ENCODE results near the gene FYB1. TPM values are rescaled to one million over a fixed set of nuclear protein-coding genes. Genes with fewer than 3 reads are reported as not detected.

Gene FYB1
- total RNA-seq, 1 experiment from 2014 or later, result 1.1 TPM

DNA sequence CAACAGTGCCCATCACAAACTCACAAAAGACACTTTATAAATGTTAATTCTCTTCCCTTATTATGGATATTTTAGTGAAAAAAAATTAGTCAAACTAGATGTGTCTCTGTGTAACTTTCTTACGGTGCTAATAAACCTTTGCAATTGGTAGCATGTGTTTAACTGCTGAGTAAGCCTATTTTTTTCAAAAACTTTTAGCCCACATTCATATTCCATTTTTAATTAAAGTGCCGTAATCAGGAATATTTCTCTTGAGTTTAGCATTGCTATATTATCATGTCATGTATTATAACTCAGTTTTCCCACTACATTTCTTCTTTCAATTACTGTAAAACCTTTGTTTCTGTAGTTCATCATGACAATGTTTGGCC, 51.4 kb downstream of the FYB1 start:
- Histone ChIP-seq H3K9me3 (ENCODE audit: low read length) (no peaks in the 10 kb centered on the region), H3K79me2 (ENCODE audit: low read length) (no peaks in the 10 kb centered on the region), H3K9me2 (replicated peaks; ENCODE audit: low read length) (no peaks in the 10 kb centered on the region), H3F3A (ENCODE audit: low read length, unreplicated experiment) (no peaks in the 10 kb centered on the region), H3K4me3 (ENCODE audit: low read length) (no peak overlapping the region), H4K20me1 (ENCODE audit: low read length) (no peaks in the 10 kb centered on the region), H3K27ac (ENCODE audit: low read length) (no peak overlapping the region), H2AFZ (ENCODE audit: low read length) (no peak overlapping the region), H3K9ac (ENCODE audit: low read length) (no peak overlapping the region), H3K27me3 (ENCODE audit: low read length) (no peaks in the 10 kb centered on the region), H3K4me2 (ENCODE audit: low read length) (no peak overlapping the region), H3K4me1 (ENCODE audit: insufficient read depth, low read length) (peaks cover 14% of the 10 kb centered on the region; the same call in 1 of the 2 replicates), H3K36me3 (ENCODE audit: low read depth, low read length) (no peaks in the 10 kb centered on the region)
- no TSS peak for BruUV-seq (replicated peaks)
- TF ChIP-seq EZH2phosphoT487 (IDR thresholded peaks at IDR 0.05; ENCODE audit: borderline replicate concordance, low read length), result no peak
- TF ChIP-seq, protein P1, sequence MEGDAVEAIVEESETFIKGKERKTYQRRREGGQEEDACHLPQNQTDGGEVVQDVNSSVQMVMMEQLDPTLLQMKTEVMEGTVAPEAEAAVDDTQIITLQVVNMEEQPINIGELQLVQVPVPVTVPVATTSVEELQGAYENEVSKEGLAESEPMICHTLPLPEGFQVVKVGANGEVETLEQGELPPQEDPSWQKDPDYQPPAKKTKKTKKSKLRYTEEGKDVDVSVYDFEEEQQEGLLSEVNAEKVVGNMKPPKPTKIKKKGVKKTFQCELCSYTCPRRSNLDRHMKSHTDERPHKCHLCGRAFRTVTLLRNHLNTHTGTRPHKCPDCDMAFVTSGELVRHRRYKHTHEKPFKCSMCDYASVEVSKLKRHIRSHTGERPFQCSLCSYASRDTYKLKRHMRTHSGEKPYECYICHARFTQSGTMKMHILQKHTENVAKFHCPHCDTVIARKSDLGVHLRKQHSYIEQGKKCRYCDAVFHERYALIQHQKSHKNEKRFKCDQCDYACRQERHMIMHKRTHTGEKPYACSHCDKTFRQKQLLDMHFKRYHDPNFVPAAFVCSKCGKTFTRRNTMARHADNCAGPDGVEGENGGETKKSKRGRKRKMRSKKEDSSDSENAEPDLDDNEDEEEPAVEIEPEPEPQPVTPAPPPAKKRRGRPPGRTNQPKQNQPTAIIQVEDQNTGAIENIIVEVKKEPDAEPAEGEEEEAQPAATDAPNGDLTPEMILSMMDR (conservative IDR thresholded peaks at IDR 0.05; ENCODE audit: low read depth, low read length), result no peak
- no peak for TF ChIP-seq EZH2 (IDR thresholded peaks at IDR 0.05; ENCODE audit: low read length, unreplicated experiment)
- intact Hi-C loops (cut with micrococcal nuclease), result no loop called here
- DNase-seq (no peak), ATAC-seq (no peak)
- ChIA-PET POLR2A (ENCODE audit: unreplicated experiment) (no interaction called here), CTCF (no interaction called here)

DNA sequence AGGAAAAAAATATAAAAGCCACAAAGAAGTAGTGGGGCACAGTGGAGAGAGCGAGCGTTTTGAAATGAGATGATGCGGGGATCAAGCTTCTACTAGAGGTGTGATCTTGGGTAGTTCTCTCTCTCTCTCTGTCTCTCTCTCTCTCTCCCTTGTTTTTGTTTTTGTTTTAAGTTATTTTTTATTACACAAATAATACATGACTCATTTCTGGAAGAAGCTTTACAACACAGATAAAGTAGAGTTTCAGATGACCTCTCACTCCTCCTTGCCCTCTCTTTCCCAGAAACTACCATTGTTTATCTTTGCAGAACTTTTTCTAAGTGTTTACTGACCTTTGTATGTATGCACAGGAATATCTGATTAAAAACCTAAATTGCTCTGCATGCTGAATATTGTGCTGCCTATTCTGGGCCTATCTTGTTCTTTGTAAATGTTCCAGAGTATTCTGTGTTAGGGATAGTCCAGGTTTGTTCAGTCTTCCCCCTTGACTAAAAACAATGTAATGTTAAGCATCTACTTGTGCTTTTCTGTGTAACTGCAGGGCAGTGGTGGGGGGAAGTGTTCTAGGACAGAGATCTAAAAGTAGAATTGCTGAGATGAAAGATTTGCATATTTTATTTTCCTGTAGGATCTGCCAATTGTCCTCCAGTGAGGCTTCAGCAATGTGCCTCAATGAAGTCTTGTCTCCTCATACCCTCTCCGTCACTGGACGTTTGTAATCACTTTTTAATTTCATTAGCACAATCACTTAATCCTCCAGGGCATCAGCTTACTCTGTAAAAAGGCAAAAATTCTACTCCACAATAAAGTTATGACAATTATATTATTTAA, 52.0 kb downstream of the FYB1 start:
- H3K79me2 ChIP-seq (ENCODE audit: low read length), result no peaks in the 10 kb centered on the region
- H3K9ac ChIP-seq (ENCODE audit: low read length), result no peak overlapping the region
- CTCF ChIA-PET, result no interaction called here
- TF ChIP-seq, protein P1 (conservative IDR thresholded peaks at IDR 0.05; ENCODE audit: low read depth, low read length), result no peak
- TF ChIP-seq EZH2phosphoT487 (IDR thresholded peaks at IDR 0.05; ENCODE audit: borderline replicate concordance, low read length) (no peak), EZH2 (IDR thresholded peaks at IDR 0.05; ENCODE audit: low read length, unreplicated experiment) (no peak)
- intact Hi-C loops (cut with micrococcal nuclease), result no loop called here
- H3K27ac ChIP-seq (ENCODE audit: low read length), result no peak overlapping the region
- no peaks in the 10 kb centered on the region for H3F3A ChIP-seq (ENCODE audit: low read length, unreplicated experiment)
- H3K9me3 ChIP-seq (ENCODE audit: low read length), result no peaks in the 10 kb centered on the region
- BruUV-seq (replicated peaks), result no TSS peak
- H3K4me3 ChIP-seq (ENCODE audit: low read length), result no peak overlapping the region
- DNase-seq, result no peak
- H3K9me2 ChIP-seq (replicated peaks; ENCODE audit: low read length), result no peaks in the 10 kb centered on the region
- H4K20me1 ChIP-seq (ENCODE audit: low read length), result no peaks in the 10 kb centered on the region
- no peaks in the 10 kb centered on the region for H3K36me3 ChIP-seq (ENCODE audit: low read depth, low read length)
- POLR2A ChIA-PET (ENCODE audit: unreplicated experiment), result no interaction called here
- H3K4me2 ChIP-seq (ENCODE audit: low read length), result no peak overlapping the region
- no peak overlapping the region for H2AFZ ChIP-seq (ENCODE audit: low read length)
- H3K27me3 ChIP-seq (ENCODE audit: low read length), result no peaks in the 10 kb centered on the region
- no peak for ATAC-seq
- H3K4me1 ChIP-seq (ENCODE audit: insufficient read depth, low read length), result peaks cover 14% of the 10 kb centered on the region; the same call in 1 of the 2 replicates

Measured in PC-3 (cell line).